Activated CD8-positive, alpha-beta T cell treated with anti-CD3 and anti-CD28 coated beads for 36 hours (primary cell): ENCODE results near the gene GAD1. TPM values are rescaled to one million over a fixed set of nuclear protein-coding genes. Genes with fewer than 3 reads are reported as not detected.

ENCODE experiments used
- ATAC-seq: fragments of 200-7000 bp; cut with Tn5 transposase; one replicate; pipeline ENCODE4 v1.10.0; 2021; ENCODE audit warnings: mild to moderate bottlenecking, moderate library complexity
- CTCF ChIA-PET: fragments of 350-600 bp; sonication (Branson Sonifier 250); formaldehyde crosslinking; loops from one replicate; lab custom pipeline; 2021; ENCODE audit warnings: antibody characterized with exemption; lab: Charles Lee
- POLR2A ChIA-PET: fragments of 350-600 bp; sonication (Branson Sonifier 250); formaldehyde crosslinking; loops from one replicate; lab custom pipeline; 2021; ENCODE audit warnings: antibody characterized with exemption; lab: Charles Lee
- DNase-seq: peaks from one replicate; pipeline ENCODE4 v3.0.0-alpha.2; 2020
- H3K27ac Mint-ChIP-seq: one replicate; pipeline ENCODE4 v1.8.0; 2021; ENCODE audit warnings: mild to moderate bottlenecking, mixed read lengths
- H3K27me3 Mint-ChIP-seq: one replicate; pipeline ENCODE4 v1.8.0; 2021; ENCODE audit warnings: mixed read lengths
- H3K36me3 Mint-ChIP-seq: one replicate; pipeline ENCODE4 v1.8.0; 2021; ENCODE audit warnings: low read depth, mixed read lengths
- H3K4me1 Mint-ChIP-seq: one replicate; pipeline ENCODE4 v1.8.0; 2021; ENCODE audit warnings: low read depth, mixed read lengths
- H3K4me3 Mint-ChIP-seq: one replicate; pipeline ENCODE4 v1.8.0; 2021; ENCODE audit warnings: mild to moderate bottlenecking, moderate library complexity, mixed read lengths
- H3K9me3 Mint-ChIP-seq: one replicate; pipeline ENCODE4 v1.8.0; 2021; ENCODE audit warnings: mixed read lengths
- intact Hi-C: fragments of 100-400 bp; cut with micrococcal nuclease; formaldehyde crosslinking; loops from one replicate; pipeline ENCODE4 v1.10.0; 2022
- total RNA-seq, 2 experiments: library from RNA; stranded (reverse); gene quantifications; one replicate each; pipeline ENCODE4 v1.2.3, GENCODE V29; 2021
- TF ChIP-seq, protein P1 (sequence below): fragments of 200-600 bp; IDR thresholded peaks from one replicate; pipeline ENCODE4 v1.8.0; 2022; ENCODE audit warnings: antibody characterized with exemption, mild to moderate bottlenecking

GAD1 gene
- total RNA-seq, 2 experiments from 2014 or later, result 1.3 to 2.5 TPM

DNA sequence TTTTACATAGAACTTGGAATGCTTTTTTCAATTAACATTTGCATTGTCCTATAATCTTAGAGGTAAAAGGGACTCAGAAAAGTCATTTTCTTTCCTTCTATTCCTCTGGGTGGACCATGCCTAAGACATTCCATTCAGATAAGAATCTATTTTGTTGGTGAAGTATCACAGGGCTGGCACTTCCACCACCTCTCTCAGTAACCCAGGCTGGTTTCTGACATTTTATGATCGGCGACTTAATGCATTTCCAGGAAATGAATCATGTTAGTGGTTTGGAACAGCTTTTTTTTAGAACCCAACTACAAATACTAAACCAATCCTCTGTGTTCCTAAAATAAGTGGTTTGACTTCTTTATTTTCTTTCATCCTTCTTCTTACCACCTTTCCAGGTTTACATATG is 27.0 kb downstream of the GAD1 start:
- H3K36me3 Mint-ChIP-seq, result no peaks in the 10 kb centered on the region
- H3K27me3 Mint-ChIP-seq, result peaks cover 10% of the 10 kb centered on the region
- H3K4me3 Mint-ChIP-seq, result no peak overlapping the region
- TF ChIP-seq, protein P1, sequence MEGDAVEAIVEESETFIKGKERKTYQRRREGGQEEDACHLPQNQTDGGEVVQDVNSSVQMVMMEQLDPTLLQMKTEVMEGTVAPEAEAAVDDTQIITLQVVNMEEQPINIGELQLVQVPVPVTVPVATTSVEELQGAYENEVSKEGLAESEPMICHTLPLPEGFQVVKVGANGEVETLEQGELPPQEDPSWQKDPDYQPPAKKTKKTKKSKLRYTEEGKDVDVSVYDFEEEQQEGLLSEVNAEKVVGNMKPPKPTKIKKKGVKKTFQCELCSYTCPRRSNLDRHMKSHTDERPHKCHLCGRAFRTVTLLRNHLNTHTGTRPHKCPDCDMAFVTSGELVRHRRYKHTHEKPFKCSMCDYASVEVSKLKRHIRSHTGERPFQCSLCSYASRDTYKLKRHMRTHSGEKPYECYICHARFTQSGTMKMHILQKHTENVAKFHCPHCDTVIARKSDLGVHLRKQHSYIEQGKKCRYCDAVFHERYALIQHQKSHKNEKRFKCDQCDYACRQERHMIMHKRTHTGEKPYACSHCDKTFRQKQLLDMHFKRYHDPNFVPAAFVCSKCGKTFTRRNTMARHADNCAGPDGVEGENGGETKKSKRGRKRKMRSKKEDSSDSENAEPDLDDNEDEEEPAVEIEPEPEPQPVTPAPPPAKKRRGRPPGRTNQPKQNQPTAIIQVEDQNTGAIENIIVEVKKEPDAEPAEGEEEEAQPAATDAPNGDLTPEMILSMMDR, result no peak
- peaks cover 21% of the 10 kb centered on the region for H3K4me1 Mint-ChIP-seq
- H3K9me3 Mint-ChIP-seq, result no peaks in the 10 kb centered on the region
- ATAC-seq (peak; percentile 79), DNase-seq (peak; percentile 39)
- H3K27ac Mint-ChIP-seq, result peak overlapping the region; percentile 16
- ChIA-PET CTCF (interaction anchor here (0.9 to 9.6 kb wide), 5 partner anchors 10 to 58 kb away, joined by 3 to 73 read pairs (median 13); no protein-coding TSS in a partner anchor), POLR2A (interaction anchor here (0.7 to 1.0 kb wide), 2 partner anchors 9 to 13 kb away, joined by 3 to 4 read pairs; no protein-coding TSS in a partner anchor)
- intact Hi-C loops, result no loop called here

DNA sequence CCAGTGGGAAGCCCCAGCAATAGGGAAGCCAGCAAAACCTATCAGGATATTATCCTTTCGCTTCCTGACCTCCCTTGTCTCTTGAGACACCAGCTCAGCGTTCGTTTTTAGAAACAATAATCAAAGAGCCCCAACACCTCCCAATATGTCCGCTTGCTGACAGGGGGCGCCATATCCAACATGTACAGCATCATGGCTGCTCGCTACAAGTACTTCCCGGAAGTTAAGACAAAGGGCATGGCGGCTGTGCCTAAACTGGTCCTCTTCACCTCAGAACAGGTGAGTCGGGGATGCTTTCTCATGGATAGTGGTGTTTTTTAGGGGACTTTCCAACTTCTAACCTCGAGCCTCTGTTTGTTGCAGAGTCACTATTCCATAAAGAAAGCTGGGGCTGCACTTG is 28.7 kb downstream of the GAD1 start:
- ATAC-seq (no peak), DNase-seq (peak; percentile 51)
- intact Hi-C loops, result no loop called here
- Mint-ChIP-seq H3K27me3 (peaks cover 6% of the 10 kb centered on the region), H3K36me3 (no peaks in the 10 kb centered on the region), H3K4me3 (no peak overlapping the region), H3K27ac (no peak overlapping the region), H3K4me1 (peaks cover 21% of the 10 kb centered on the region), H3K9me3 (no peaks in the 10 kb centered on the region)
- POLR2A ChIA-PET, result interaction anchor here (1.1 kb wide), 1 partner anchor 30 kb away, joined by 3 read pairs; no protein-coding TSS in a partner anchor
- TF ChIP-seq, protein P1, result peak; percentile 28
- CTCF ChIA-PET, result interaction anchor here (0.8 to 9.6 kb wide), 10 partner anchors 11 to 427 kb away, joined by 3 to 73 read pairs (median 6); no protein-coding TSS in a partner anchor

DNA sequence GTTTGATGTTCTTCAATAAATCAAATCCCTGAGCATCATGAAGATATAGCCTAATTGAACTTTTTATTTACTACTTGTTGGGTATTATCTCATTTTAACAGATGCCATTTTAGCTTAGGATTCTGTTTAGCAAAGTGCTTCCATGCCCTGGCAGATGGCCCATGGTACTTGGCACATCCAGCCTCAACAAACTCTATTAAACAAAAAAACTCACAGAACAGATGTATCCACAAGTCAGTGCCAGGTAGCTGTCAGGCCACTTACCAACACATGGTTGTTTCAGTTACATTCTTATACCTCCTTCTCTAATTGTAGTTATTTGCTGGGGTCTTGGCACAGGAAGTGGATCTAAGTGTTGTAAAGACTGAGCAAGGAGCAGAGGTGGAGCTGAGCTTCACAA is 29.6 kb downstream of the GAD1 start:
- ChIA-PET POLR2A (no interaction called here), CTCF (interaction anchor here (0.8 to 9.6 kb wide), 7 partner anchors 11 to 67 kb away, joined by 4 to 73 read pairs (median 12); no protein-coding TSS in a partner anchor)
- Mint-ChIP-seq H3K27me3 (peaks cover 6% of the 10 kb centered on the region), H3K4me3 (no peak overlapping the region), H3K27ac (no peak overlapping the region), H3K36me3 (no peaks in the 10 kb centered on the region), H3K9me3 (no peaks in the 10 kb centered on the region), H3K4me1 (peaks cover 21% of the 10 kb centered on the region)
- DNase-seq (no peak), ATAC-seq (no peak)
- intact Hi-C loops, result no loop called here
- TF ChIP-seq, protein P1, result no peak

DNA sequence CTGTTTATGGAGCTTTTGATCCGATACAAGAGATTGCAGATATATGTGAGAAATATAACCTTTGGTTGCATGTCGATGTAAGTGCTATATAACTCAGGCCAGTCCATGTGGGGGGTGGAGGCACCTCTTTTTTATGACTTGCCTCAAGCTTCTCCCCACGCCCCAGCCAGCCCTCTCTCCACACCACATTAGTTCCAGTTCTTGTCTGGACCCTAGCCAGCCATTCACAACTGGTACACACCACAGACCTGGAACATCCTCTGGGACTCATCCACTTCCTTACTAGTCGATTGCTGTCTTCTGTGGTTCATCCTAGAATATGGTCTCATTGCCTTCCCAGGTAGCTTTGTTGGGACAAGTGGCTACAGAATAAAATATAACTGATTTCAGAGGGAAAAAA is 31.0 kb downstream of the GAD1 start:
- Mint-ChIP-seq H3K36me3 (no peaks in the 10 kb centered on the region), H3K27ac (no peak overlapping the region), H3K27me3 (peaks cover 3% of the 10 kb centered on the region), H3K4me3 (no peak overlapping the region), H3K9me3 (no peaks in the 10 kb centered on the region), H3K4me1 (peaks cover 19% of the 10 kb centered on the region)
- intact Hi-C loops, result no loop called here
- POLR2A ChIA-PET, result no interaction called here
- ATAC-seq, result no peak
- no peak for DNase-seq
- CTCF ChIA-PET, result interaction anchor here (9.6 kb wide), 1 partner anchor 25 kb away, joined by 73 read pairs; no protein-coding TSS in a partner anchor
- TF ChIP-seq, protein P1, result no peak

DNA sequence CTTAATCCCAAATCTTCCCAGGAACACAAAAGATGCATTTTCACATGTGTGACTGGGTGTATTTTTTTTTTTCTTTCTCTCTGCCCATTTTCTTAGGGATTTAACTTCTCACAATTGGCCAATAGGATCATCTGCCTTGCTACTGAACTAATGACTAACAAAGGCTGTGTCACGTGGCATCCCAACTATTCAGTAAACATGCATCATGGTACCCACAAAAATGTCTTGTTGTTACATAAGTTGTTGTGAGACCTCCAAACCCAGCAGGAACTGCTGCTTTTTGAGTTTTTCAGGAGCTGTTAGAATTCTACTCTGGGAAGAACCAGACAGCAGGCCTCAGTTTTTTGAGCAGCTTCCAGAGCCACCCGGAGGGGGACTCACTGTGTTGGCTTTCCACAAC is 31.9 kb downstream of the GAD1 start:
- intact Hi-C loops, result no loop called here
- ChIA-PET POLR2A (no interaction called here), CTCF (interaction anchor here (1.7 to 9.6 kb wide), 2 partner anchors 14 to 24 kb away, joined by 5 to 73 read pairs; no protein-coding TSS in a partner anchor)
- H3K4me1 Mint-ChIP-seq, result peaks cover 10% of the 10 kb centered on the region
- DNase-seq, result no peak
- no peaks in the 10 kb centered on the region for H3K9me3 Mint-ChIP-seq
- ATAC-seq, result no peak
- no peak overlapping the region for H3K4me3 Mint-ChIP-seq
- H3K27ac Mint-ChIP-seq, result no peak overlapping the region
- TF ChIP-seq, protein P1, result no peak
- H3K36me3 Mint-ChIP-seq, result no peaks in the 10 kb centered on the region
- H3K27me3 Mint-ChIP-seq, result peaks cover 3% of the 10 kb centered on the region
